Smooth muscle cell (in vitro differentiated cells): ENCODE measurements around the gene RGS8. TPM values are rescaled to one million over a fixed set of nuclear protein-coding genes. Genes with fewer than 3 reads are reported as not detected.

ENCODE experiments used
- DNase-seq: peaks from one replicate; lab custom pipeline; 2025; ENCODE audit not compliant: unreplicated experiment; lab: John Stamatoyannopoulos, UW
- H2AFZ ChIP-seq: fragments of 200-600 bp; sonication (generic); 2 replicates; pipeline ENCODE4 v1.6.0; 2016; ENCODE audit warnings: antibody characterized with exemption, low read depth, mild to moderate bottlenecking
- H3F3A ChIP-seq: fragments of 200-600 bp; sonication (generic); 2 replicates; pipeline ENCODE4 v1.6.0; 2017; ENCODE audit warnings: antibody characterized with exemption, low read depth
- H3K27ac ChIP-seq: fragments of 200-600 bp; sonication (generic); 2 replicates; pipeline ENCODE4 v1.5.1; 2016; ENCODE audit warnings: low read depth, mild to moderate bottlenecking
- H3K27me3 ChIP-seq: fragments of 200-600 bp; sonication (generic); 2 replicates; pipeline ENCODE4 v1.6.1; 2016; ENCODE audit warnings: low read depth, mild to moderate bottlenecking
- H3K36me3 ChIP-seq: fragments of 200-600 bp; sonication (generic); 2 replicates; pipeline ENCODE4 v1.5.1; 2016; ENCODE audit warnings: low read depth
- H3K4me1 ChIP-seq: fragments of 200-600 bp; sonication (generic); 2 replicates; pipeline ENCODE4 v1.5.1; 2016; ENCODE audit warnings: low read depth
- H3K4me2 ChIP-seq: fragments of 200-600 bp; sonication (generic); 2 replicates; pipeline ENCODE4 v1.6.0; 2016; ENCODE audit warnings: mild to moderate bottlenecking
- H3K4me3 ChIP-seq: fragments of 200-600 bp; sonication (generic); 2 replicates; pipeline ENCODE4 v1.5.1; 2016; ENCODE audit warnings: mild to moderate bottlenecking
- H3K79me2 ChIP-seq: fragments of 200-600 bp; sonication (generic); 2 replicates; pipeline ENCODE4 v1.6.0; 2016; ENCODE audit warnings: low read depth, mild to moderate bottlenecking
- H3K9ac ChIP-seq: fragments of 200-600 bp; sonication (generic); 2 replicates; pipeline ENCODE4 v1.6.0; 2016; ENCODE audit warnings: low read depth
- H3K9me3 ChIP-seq: fragments of 200-600 bp; sonication (generic); replicated peaks from 2 replicates; pipeline ENCODE4 v1.5.1; 2016; ENCODE audit warnings: low read depth
- H4K20me1 ChIP-seq: fragments of 200-600 bp; sonication (generic); 2 replicates; pipeline ENCODE4 v1.6.0; 2016; ENCODE audit warnings: low read depth
- WGBS: methylation state at CpG from one replicate; pipeline ENCODE4 v1.1.7; 2016; ENCODE audit warnings: low lambda C conversion rate; 5-methylcytosine and 5-hydroxymethylcytosine counted together
- polyA plus RNA-seq: library from polyadenylated mRNA; unstranded; fragments of >200 nt; fragmentation: Nextera tagmentation; extraction: Ambion mirVana; gene quantifications from 2 replicates; pipeline ENCODE4 v1.2.1, GENCODE V29; 2016
- total RNA-seq: library from RNA; depleted of rRNA; stranded (reverse); fragments of >200 nt; gene quantifications from 2 replicates; pipeline ENCODE4 v1.2.3, GENCODE V29; 2014
- TF ChIP-seq, protein P1 (sequence below): fragments of 200-600 bp; sonication (generic); IDR thresholded peaks from 2 replicates; pipeline ENCODE4 v1.5.1; 2017; ENCODE audit warnings: borderline replicate concordance, mild to moderate bottlenecking, antibody characterized with exemption; ENCODE audit not compliant: insufficient read depth, poor library complexity, severe bottlenecking

The RGS8 gene
- total and polyA plus RNA-seq, 2 experiments from 2014 or later = not detected

DNA sequence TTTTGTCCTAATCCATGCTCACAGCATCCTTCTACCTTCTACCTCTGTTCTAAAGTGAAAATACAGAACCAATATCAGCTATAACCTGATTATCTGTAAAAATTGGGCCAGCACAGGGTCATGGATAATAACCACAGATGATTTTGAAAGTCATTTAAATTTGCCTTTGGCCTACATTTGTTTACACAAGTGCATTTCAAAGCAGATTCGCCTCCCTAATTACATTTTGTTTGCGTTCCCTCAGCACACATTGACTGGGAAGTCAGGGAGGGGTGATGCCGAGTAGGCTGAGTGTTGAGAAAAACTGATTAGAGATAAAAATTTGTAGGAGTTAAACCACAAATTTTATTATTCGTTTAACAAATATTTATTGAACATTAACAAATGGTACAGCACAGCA, 19.2 kb upstream of the RGS8 start:
- Histone ChIP-seq H3K27me3 (no peaks in the 10 kb centered on the region), H3K4me2 (no peak overlapping the region), H3K4me1 (peaks cover 19% of the 10 kb centered on the region), H3K9ac (no peak overlapping the region), H4K20me1 (no peaks in the 10 kb centered on the region), H3K27ac (no peak overlapping the region), H2AFZ (no peak overlapping the region), H3K4me3 (no peak overlapping the region), H3K36me3 (no peaks in the 10 kb centered on the region), H3K79me2 (no peaks in the 10 kb centered on the region), H3F3A (no peaks in the 10 kb centered on the region), H3K9me3 (no peaks in the 10 kb centered on the region)
- TF ChIP-seq, protein P1, sequence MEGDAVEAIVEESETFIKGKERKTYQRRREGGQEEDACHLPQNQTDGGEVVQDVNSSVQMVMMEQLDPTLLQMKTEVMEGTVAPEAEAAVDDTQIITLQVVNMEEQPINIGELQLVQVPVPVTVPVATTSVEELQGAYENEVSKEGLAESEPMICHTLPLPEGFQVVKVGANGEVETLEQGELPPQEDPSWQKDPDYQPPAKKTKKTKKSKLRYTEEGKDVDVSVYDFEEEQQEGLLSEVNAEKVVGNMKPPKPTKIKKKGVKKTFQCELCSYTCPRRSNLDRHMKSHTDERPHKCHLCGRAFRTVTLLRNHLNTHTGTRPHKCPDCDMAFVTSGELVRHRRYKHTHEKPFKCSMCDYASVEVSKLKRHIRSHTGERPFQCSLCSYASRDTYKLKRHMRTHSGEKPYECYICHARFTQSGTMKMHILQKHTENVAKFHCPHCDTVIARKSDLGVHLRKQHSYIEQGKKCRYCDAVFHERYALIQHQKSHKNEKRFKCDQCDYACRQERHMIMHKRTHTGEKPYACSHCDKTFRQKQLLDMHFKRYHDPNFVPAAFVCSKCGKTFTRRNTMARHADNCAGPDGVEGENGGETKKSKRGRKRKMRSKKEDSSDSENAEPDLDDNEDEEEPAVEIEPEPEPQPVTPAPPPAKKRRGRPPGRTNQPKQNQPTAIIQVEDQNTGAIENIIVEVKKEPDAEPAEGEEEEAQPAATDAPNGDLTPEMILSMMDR = no peak
- 28% methylated on average over 4 of the region's 4 CpGs for WGBS
- no peak for DNase-seq

DNA sequence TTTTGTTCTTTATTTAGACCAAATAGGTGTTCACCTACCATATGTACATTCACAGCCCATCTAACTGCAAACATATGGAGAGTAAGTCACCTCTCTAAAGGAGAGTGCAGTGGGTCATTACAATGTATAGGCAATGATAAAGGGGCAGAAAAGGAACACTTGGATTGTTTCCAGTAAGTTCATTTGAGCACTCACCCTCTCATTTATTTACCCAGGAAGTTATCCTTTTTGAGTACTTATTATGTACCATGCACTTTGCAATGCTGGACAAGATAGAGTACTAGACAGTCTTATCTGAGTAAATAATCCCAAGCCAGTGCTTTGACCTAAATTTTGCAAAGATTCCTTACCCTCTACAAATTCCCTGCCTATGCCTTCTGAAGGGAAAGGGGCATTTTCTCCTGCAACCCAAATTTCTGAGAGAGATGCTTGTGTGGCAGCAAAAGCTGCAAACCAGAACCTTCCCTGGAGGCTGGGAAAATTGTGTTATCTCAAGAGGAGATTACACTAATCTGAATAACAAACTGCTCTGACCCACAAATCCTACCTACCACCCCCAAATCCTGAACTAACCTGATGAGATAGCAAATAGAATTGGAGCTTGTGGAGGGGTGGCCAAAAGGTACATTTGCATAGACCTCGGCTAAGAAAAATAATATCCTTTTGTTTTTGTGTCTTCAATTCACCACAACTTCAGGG, 18.6 kb upstream of the RGS8 start:
- WGBS = 67% methylated on average over 1 of the region's 1 CpG
- H3K4me1 ChIP-seq = peaks cover 19% of the 10 kb centered on the region
- no peak overlapping the region for H3K27ac ChIP-seq
- H3K36me3 ChIP-seq = no peaks in the 10 kb centered on the region
- no peak overlapping the region for H3K4me3 ChIP-seq
- no peak overlapping the region for H2AFZ ChIP-seq
- H4K20me1 ChIP-seq = no peaks in the 10 kb centered on the region
- no peak for DNase-seq
- H3K9ac ChIP-seq = no peak overlapping the region
- H3K4me2 ChIP-seq = no peak overlapping the region
- TF ChIP-seq, protein P1 = no peak
- H3K27me3 ChIP-seq = no peaks in the 10 kb centered on the region
- H3K79me2 ChIP-seq = no peaks in the 10 kb centered on the region
- no peaks in the 10 kb centered on the region for H3F3A ChIP-seq
- no peaks in the 10 kb centered on the region for H3K9me3 ChIP-seq

DNA sequence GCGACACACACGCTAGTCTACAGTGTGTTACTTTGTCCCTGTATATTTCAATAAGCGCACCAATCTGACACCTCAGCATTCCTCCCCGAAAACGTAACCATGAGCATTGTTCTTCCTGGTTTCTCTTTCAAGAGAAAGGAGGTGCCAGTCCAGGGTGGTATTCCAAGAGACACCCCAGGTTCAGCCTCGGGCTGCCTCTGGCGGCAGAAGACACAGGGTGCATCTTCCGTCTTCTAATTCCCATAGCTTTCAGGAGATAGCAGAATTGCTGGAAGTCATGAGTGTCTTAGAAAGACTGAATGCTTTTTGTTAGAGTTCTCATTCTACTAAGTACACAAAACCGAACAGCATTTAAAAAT, 15.9 kb upstream of the RGS8 start:
- peak overlapping the region; percentile 28 for H3K4me2 ChIP-seq
- H3K4me1 ChIP-seq = peaks cover 19% of the 10 kb centered on the region
- no peak overlapping the region for H3K27ac ChIP-seq
- no peak overlapping the region for H3K4me3 ChIP-seq
- no peaks in the 10 kb centered on the region for H3F3A ChIP-seq
- WGBS = 88% methylated on average over 9 of the region's 9 CpGs
- H3K9me3 ChIP-seq = no peaks in the 10 kb centered on the region
- no peak for DNase-seq
- H3K36me3 ChIP-seq = no peaks in the 10 kb centered on the region
- TF ChIP-seq, protein P1 = no peak
- H2AFZ ChIP-seq = no peak overlapping the region
- no peak overlapping the region for H3K9ac ChIP-seq
- H3K79me2 ChIP-seq = no peaks in the 10 kb centered on the region
- H3K27me3 ChIP-seq = no peaks in the 10 kb centered on the region
- H4K20me1 ChIP-seq = no peaks in the 10 kb centered on the region
